Measurements from ENCODE around the gene HIVEP3.

The HIVEP3 gene

DNA sequence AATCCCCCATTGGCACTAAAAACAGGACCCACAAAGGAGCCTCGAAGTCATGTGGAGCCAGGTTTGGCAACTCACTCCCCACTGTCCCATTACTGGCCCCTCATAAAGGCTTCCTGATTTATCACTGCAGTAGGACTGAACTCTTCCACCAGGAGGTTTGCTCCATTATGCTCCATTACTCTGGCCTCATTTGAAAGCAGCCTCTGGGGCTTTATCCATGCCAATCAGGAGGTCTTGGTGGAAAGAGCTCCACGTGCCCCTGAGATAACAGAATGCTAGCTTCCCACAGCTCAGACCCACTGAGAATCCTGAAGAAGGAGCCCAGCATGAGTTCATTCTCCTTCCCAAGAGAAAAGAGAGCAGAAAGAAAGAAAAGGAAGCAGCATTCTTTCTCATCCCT is 76.4 kb downstream of the HIVEP3 start:
- Histone ChIP-seq H3K27me3 (ENCODE audit: control insufficient read depth in 1 of 2, insufficient read depth in 2 of 2, low read length in 2 of 2) (no peaks in the 10 kb centered on the region), H3K9me3 (ENCODE audit: control insufficient read depth in 1 of 2, low read length in 2 of 2) (no peaks in the 10 kb centered on the region), H3K4me3 (ENCODE audit: low read depth in 1 of 2, low read length in 2 of 2) (no peak overlapping the region), H3K4me1 (ENCODE audit: control insufficient read depth in 1 of 2, insufficient read depth in 2 of 2, low read length in 2 of 2) (no peaks in the 10 kb centered on the region), H3K36me3 (ENCODE audit: control insufficient read depth in 1 of 2, insufficient read depth in 2 of 2, low read length in 2 of 2) (no peaks in the 10 kb centered on the region), H3K27ac (ENCODE audit: low read depth, low read length) (no peak overlapping the region), H3K9ac (ENCODE audit: low read depth in 1 of 2, low read length in 2 of 2) (no peak overlapping the region)

DNA sequence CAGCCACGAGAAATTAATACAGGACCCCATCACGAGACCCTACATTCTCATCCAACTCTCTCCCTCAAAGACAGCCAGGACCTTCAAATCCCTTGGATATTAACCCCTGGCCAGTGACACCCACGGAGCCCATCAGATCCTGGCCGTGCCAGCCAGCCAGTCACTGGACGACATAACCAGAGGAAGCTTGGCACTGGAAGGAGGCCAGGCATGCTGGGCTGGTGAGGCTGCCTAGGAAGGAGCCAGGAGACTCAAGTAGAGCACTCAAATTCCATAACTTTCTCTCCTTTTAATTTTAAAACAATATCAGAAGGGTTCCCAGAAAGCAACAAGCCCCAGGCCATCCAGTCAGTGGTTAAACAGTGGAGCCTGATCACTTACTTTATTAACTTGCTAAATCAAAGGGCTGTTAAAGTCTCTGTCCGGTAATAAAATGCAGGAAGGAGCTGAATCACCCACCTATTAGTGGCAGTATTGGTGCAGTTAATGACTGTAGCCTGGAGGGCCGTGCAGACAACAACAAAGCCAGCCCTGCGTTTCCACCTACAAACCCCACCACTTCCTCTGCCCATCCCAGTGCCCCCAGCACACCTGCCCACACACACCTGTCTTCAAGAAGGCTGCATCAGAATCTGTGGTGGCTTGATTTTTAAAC is 78.0 kb downstream of the HIVEP3 start:
- Histone ChIP-seq H3K4me1 (ENCODE audit: control insufficient read depth in 1 of 2, insufficient read depth in 2 of 2, low read length in 2 of 2) (no peaks in the 10 kb centered on the region), H3K4me3 (ENCODE audit: low read depth in 1 of 2, low read length in 2 of 2) (no peak overlapping the region), H3K36me3 (ENCODE audit: control insufficient read depth in 1 of 2, insufficient read depth in 2 of 2, low read length in 2 of 2) (no peaks in the 10 kb centered on the region), H3K27ac (ENCODE audit: low read depth, low read length) (no peak overlapping the region), H3K9ac (ENCODE audit: low read depth in 1 of 2, low read length in 2 of 2) (no peak overlapping the region), H3K27me3 (ENCODE audit: control insufficient read depth in 1 of 2, insufficient read depth in 2 of 2, low read length in 2 of 2) (no peaks in the 10 kb centered on the region), H3K9me3 (ENCODE audit: control insufficient read depth in 1 of 2, low read length in 2 of 2) (no peaks in the 10 kb centered on the region)

DNA sequence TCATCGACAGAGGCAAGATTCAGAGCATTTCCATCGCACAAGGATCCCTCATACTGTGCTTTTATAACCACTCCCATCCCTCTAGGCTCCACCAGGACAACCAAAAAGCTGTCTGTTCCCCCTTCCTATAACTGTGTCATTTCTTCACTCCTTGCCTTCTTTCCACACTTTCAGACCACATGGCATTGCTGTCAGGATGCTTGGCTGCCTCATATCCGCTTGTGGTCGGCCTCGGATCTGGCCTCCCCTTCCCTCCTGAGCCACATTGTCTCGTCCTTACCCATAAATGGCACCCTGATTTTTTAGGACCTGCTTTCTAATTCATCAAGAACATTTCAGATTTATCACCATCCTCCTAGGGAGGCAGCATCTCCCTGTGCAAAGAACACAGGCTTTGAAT is 80.5 kb downstream of the HIVEP3 start:
- Histone ChIP-seq H3K4me1 (ENCODE audit: control insufficient read depth in 1 of 2, insufficient read depth in 2 of 2, low read length in 2 of 2) (no peaks in the 10 kb centered on the region), H3K36me3 (ENCODE audit: control insufficient read depth in 1 of 2, insufficient read depth in 2 of 2, low read length in 2 of 2) (no peaks in the 10 kb centered on the region), H3K4me3 (ENCODE audit: low read depth in 1 of 2, low read length in 2 of 2) (no peak overlapping the region), H3K9ac (ENCODE audit: low read depth in 1 of 2, low read length in 2 of 2) (no peak overlapping the region), H3K27me3 (ENCODE audit: control insufficient read depth in 1 of 2, insufficient read depth in 2 of 2, low read length in 2 of 2) (no peaks in the 10 kb centered on the region), H3K9me3 (ENCODE audit: control insufficient read depth in 1 of 2, low read length in 2 of 2) (no peaks in the 10 kb centered on the region), H3K27ac (ENCODE audit: low read depth, low read length) (no peak overlapping the region)

DNA sequence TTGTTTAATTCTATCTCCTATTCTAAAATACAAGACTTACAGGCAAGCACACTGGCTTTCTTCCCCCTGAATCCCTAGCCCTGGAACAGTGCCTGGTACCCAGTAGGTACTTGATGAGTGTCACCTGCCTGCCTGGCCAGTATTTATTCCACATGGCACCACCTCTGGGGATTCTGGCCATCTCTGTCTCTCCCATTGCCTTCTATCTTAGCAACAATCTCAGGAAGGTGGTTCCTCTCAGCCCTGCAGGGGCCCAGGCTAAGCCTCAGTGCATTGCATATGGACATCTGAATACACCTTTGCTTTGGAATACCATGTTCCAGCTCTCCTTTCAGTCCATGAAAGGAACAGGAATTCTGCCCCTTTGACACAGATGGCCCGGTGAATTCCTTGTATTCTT is 81.0 kb downstream of the HIVEP3 start:
- no peaks in the 10 kb centered on the region for H3K27me3 ChIP-seq (ENCODE audit: control insufficient read depth in 1 of 2, insufficient read depth in 2 of 2, low read length in 2 of 2)
- no peaks in the 10 kb centered on the region for H3K9me3 ChIP-seq (ENCODE audit: control insufficient read depth in 1 of 2, low read length in 2 of 2)
- H3K4me1 ChIP-seq (ENCODE audit: control insufficient read depth in 1 of 2, insufficient read depth in 2 of 2, low read length in 2 of 2) = no peaks in the 10 kb centered on the region
- no peaks in the 10 kb centered on the region for H3K36me3 ChIP-seq (ENCODE audit: control insufficient read depth in 1 of 2, insufficient read depth in 2 of 2, low read length in 2 of 2)
- H3K4me3 ChIP-seq (ENCODE audit: low read depth in 1 of 2, low read length in 2 of 2) = no peak overlapping the region
- no peak overlapping the region for H3K9ac ChIP-seq (ENCODE audit: low read depth in 1 of 2, low read length in 2 of 2)
- no peak overlapping the region for H3K27ac ChIP-seq (ENCODE audit: low read depth, low read length)

DNA sequence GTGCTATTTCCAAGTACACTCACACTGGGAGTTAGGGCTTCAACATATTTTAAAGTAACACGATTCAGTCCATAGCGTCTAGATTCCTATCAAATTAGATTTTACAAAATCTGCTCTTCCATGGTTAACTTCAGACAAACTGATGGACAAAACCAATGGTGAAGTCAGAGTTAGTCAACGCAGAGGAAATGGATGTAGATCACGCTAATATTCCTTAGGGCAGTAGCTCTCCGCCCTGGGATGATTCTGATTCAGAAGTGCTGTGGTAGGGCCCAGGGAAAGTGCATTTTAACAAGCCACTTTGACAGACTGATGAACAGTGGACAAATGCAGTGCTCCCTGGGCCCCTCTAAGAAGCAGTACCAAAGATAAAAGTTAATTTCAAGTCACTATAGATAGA is 83.2 kb downstream of the HIVEP3 start:
- Histone ChIP-seq H3K9ac (ENCODE audit: low read depth in 1 of 2, low read length in 2 of 2) (no peak overlapping the region), H3K4me3 (ENCODE audit: low read depth in 1 of 2, low read length in 2 of 2) (no peak overlapping the region), H3K4me1 (ENCODE audit: control insufficient read depth in 1 of 2, insufficient read depth in 2 of 2, low read length in 2 of 2) (no peaks in the 10 kb centered on the region), H3K27ac (ENCODE audit: low read depth, low read length) (no peak overlapping the region), H3K27me3 (ENCODE audit: control insufficient read depth in 1 of 2, insufficient read depth in 2 of 2, low read length in 2 of 2) (no peaks in the 10 kb centered on the region), H3K36me3 (ENCODE audit: control insufficient read depth in 1 of 2, insufficient read depth in 2 of 2, low read length in 2 of 2) (no peaks in the 10 kb centered on the region), H3K9me3 (ENCODE audit: control insufficient read depth in 1 of 2, low read length in 2 of 2) (no peaks in the 10 kb centered on the region)

DNA sequence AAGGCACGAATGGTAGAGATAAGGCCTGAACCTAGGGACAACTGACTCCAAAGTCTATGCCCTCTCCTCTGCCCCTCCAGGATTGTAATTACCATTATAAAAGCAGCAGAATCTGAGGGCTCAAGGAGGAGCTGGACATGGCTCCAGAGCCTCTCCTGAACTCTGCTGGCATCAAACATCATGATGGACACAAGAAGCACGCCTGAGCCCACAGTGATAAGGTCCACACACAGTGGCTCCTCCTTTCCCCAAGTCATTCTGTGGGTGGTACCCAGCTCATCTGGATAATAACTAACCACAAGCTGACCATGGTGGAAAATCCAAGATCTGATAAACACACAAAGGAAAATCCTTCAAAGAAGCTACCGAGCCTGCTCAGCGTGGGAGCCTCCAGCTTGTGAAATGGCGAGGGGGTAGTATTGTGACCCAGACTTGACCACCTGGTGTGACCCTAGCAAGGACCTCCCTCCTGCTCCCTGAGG is 85.2 kb downstream of the HIVEP3 start:
- Histone ChIP-seq H3K9me3 (ENCODE audit: control insufficient read depth in 1 of 2, low read length in 2 of 2) (no peaks in the 10 kb centered on the region), H3K4me3 (ENCODE audit: low read depth in 1 of 2, low read length in 2 of 2) (no peak overlapping the region), H3K27me3 (ENCODE audit: control insufficient read depth in 1 of 2, insufficient read depth in 2 of 2, low read length in 2 of 2) (no peaks in the 10 kb centered on the region), H3K4me1 (ENCODE audit: control insufficient read depth in 1 of 2, insufficient read depth in 2 of 2, low read length in 2 of 2) (no peaks in the 10 kb centered on the region), H3K9ac (ENCODE audit: low read depth in 1 of 2, low read length in 2 of 2) (no peak overlapping the region), H3K27ac (ENCODE audit: low read depth, low read length) (no peak overlapping the region), H3K36me3 (ENCODE audit: control insufficient read depth in 1 of 2, insufficient read depth in 2 of 2, low read length in 2 of 2) (no peaks in the 10 kb centered on the region)

DNA sequence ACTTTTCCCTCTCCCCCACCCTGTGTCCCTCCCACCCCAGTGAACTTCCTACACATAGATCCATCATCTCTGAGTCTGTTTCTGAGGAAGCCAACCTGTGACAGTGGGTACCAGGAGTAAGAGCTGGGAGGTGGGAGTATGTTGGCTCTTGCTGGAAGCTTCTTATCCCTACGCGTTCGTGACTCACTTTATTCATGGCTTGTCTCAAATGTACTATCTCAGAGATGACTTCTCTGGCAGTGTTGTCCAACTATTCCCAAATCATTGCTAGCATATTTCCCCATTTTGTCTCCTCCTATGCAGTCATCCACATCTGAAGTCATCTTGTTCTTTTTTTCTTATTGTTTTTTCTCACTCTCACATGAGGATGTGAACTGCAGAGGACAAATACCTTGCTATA is 88.0 kb downstream of the HIVEP3 start:
- H3K36me3 ChIP-seq (ENCODE audit: control insufficient read depth in 1 of 2, insufficient read depth in 2 of 2, low read length in 2 of 2) = no peaks in the 10 kb centered on the region
- no peak overlapping the region for H3K4me3 ChIP-seq (ENCODE audit: low read depth in 1 of 2, low read length in 2 of 2)
- no peaks in the 10 kb centered on the region for H3K27me3 ChIP-seq (ENCODE audit: control insufficient read depth in 1 of 2, insufficient read depth in 2 of 2, low read length in 2 of 2)
- H3K9ac ChIP-seq (ENCODE audit: low read depth in 1 of 2, low read length in 2 of 2) = no peak overlapping the region
- no peaks in the 10 kb centered on the region for H3K9me3 ChIP-seq (ENCODE audit: control insufficient read depth in 1 of 2, low read length in 2 of 2)
- no peak overlapping the region for H3K27ac ChIP-seq (ENCODE audit: low read depth, low read length)
- H3K4me1 ChIP-seq (ENCODE audit: control insufficient read depth in 1 of 2, insufficient read depth in 2 of 2, low read length in 2 of 2) = no peaks in the 10 kb centered on the region

DNA sequence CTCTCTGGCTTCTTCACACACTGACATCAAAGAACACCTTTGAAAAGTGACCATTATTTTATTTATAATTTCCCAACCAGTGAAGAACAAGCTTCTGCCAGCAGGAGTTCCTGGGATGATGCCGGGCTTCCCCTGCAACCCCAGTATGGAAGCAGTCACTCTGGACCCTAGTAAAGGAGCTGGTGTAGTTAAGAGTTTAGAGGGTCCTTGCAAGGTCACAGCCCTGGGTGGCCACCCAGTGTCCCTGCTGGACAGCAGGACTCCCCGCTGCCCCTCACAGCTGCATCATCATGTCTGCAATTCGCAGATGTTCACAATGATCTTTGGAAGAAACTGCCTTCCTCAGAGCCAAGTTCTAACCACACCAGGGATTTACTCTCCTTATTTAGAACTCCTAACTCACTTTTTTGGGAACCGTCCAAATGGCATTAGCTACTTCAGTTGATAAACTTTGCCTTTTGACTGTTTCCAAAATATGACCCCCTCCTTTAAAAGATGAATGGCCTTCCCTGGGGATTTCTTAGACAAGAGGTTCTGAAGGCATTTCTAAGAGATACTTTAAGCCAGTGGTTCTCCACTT is 90.6 kb downstream of the HIVEP3 start:
- Histone ChIP-seq H3K27me3 (ENCODE audit: control insufficient read depth in 1 of 2, insufficient read depth in 2 of 2, low read length in 2 of 2) (no peaks in the 10 kb centered on the region), H3K27ac (ENCODE audit: low read depth, low read length) (no peak overlapping the region), H3K9me3 (ENCODE audit: control insufficient read depth in 1 of 2, low read length in 2 of 2) (no peaks in the 10 kb centered on the region), H3K36me3 (ENCODE audit: control insufficient read depth in 1 of 2, insufficient read depth in 2 of 2, low read length in 2 of 2) (no peaks in the 10 kb centered on the region), H3K4me1 (ENCODE audit: control insufficient read depth in 1 of 2, insufficient read depth in 2 of 2, low read length in 2 of 2) (no peaks in the 10 kb centered on the region), H3K4me3 (ENCODE audit: low read depth in 1 of 2, low read length in 2 of 2) (no peak overlapping the region), H3K9ac (ENCODE audit: low read depth in 1 of 2, low read length in 2 of 2) (no peak overlapping the region)

DNA sequence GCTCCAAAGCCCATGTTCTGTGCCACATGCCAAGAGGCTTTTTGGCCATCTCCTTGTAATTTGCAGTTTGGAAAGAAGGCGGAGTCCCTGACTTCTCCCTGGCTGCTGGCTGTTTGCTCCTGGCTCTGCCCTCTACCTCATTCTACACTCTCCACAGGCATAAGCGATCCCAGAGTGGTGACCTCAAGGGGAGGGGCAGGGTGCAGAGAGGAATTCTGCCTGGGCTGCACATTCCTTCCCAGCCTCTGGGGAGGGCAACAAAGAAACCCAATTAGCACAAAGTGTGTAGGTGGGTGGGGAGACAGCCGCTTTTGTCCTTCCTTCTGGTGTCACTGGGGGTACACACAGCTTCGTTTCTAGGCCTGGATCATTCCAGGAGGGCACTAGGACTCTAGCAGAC is 95.3 kb downstream of the HIVEP3 start:
- H3K27ac ChIP-seq (ENCODE audit: low read depth, low read length) = no peak overlapping the region
- no peaks in the 10 kb centered on the region for H3K9me3 ChIP-seq (ENCODE audit: control insufficient read depth in 1 of 2, low read length in 2 of 2)
- H3K27me3 ChIP-seq (ENCODE audit: control insufficient read depth in 1 of 2, insufficient read depth in 2 of 2, low read length in 2 of 2) = no peaks in the 10 kb centered on the region
- H3K4me1 ChIP-seq (ENCODE audit: control insufficient read depth in 1 of 2, insufficient read depth in 2 of 2, low read length in 2 of 2) = no peaks in the 10 kb centered on the region
- H3K4me3 ChIP-seq (ENCODE audit: low read depth in 1 of 2, low read length in 2 of 2) = no peak overlapping the region
- H3K36me3 ChIP-seq (ENCODE audit: control insufficient read depth in 1 of 2, insufficient read depth in 2 of 2, low read length in 2 of 2) = no peaks in the 10 kb centered on the region
- no peak overlapping the region for H3K9ac ChIP-seq (ENCODE audit: low read depth in 1 of 2, low read length in 2 of 2)

DNA sequence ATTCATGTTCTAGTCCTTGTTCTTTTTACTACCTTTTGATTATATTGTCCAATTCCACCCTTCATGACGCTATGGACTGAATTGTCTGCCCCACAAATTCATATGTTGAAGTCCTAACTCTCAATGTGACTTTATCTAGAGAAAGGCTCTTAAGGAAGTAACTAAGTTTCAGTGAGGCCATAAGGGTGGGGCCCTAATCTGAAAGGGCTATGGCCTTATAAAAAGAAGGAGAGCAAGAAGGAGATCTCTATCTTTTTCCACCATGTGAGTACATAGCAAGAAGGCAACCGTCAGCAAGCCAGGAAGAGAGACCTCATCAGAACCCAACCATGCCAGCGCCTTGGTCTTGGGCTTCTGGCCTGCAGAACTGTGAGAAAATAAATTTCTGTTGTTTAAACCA is 95.9 kb downstream of the HIVEP3 start:
- no peak overlapping the region for H3K27ac ChIP-seq (ENCODE audit: low read depth, low read length)
- no peaks in the 10 kb centered on the region for H3K27me3 ChIP-seq (ENCODE audit: control insufficient read depth in 1 of 2, insufficient read depth in 2 of 2, low read length in 2 of 2)
- H3K36me3 ChIP-seq (ENCODE audit: control insufficient read depth in 1 of 2, insufficient read depth in 2 of 2, low read length in 2 of 2) = no peaks in the 10 kb centered on the region
- no peak overlapping the region for H3K4me3 ChIP-seq (ENCODE audit: low read depth in 1 of 2, low read length in 2 of 2)
- H3K4me1 ChIP-seq (ENCODE audit: control insufficient read depth in 1 of 2, insufficient read depth in 2 of 2, low read length in 2 of 2) = no peaks in the 10 kb centered on the region
- H3K9me3 ChIP-seq (ENCODE audit: control insufficient read depth in 1 of 2, low read length in 2 of 2) = no peaks in the 10 kb centered on the region
- no peak overlapping the region for H3K9ac ChIP-seq (ENCODE audit: low read depth in 1 of 2, low read length in 2 of 2)

All from duodenal mucosa (tissue), 2 donors.